Activated CD4-positive, alpha-beta T cell treated with anti-CD3 and anti-CD28 coated beads for 36 hours (primary cell): ENCODE measurements around the gene SYNE1. TPM values are rescaled to one million over a fixed set of nuclear protein-coding genes. Genes with fewer than 3 reads are reported as not detected.

Source experiments
- ATAC-seq: fragments of 200-7000 bp; cut with Tn5 transposase; one replicate; pipeline ENCODE4 v1.10.0; 2021; ENCODE audit warnings: mild to moderate bottlenecking, moderate library complexity
- CTCF ChIA-PET: fragments of 350-600 bp; sonication (Branson Sonifier 250); formaldehyde crosslinking; loops from one replicate; lab custom pipeline; 2021; ENCODE audit warnings: antibody characterized with exemption; lab: Charles Lee
- POLR2A ChIA-PET: fragments of 350-600 bp; sonication (Branson Sonifier 250); formaldehyde crosslinking; loops from one replicate; lab custom pipeline; 2021; ENCODE audit warnings: antibody characterized with exemption, inconsistent platforms; lab: Charles Lee
- DNase-seq: peaks from one replicate; pipeline ENCODE4 v3.0.0-alpha.2; 2020
- H3K27ac Mint-ChIP-seq: one replicate; pipeline ENCODE4 v1.8.0; 2021; ENCODE audit warnings: mixed read lengths
- H3K27me3 Mint-ChIP-seq: one replicate; pipeline ENCODE4 v1.8.0; 2021; ENCODE audit warnings: mixed read lengths
- H3K36me3 Mint-ChIP-seq: one replicate; pipeline ENCODE4 v1.8.0; 2021; ENCODE audit warnings: low read depth, mixed read lengths
- H3K4me1 Mint-ChIP-seq: one replicate; pipeline ENCODE4 v1.8.0; 2021; ENCODE audit warnings: mixed read lengths
- H3K4me3 Mint-ChIP-seq: one replicate; pipeline ENCODE4 v1.8.0; 2021; ENCODE audit warnings: mild to moderate bottlenecking, moderate library complexity, mixed read lengths
- H3K9me3 Mint-ChIP-seq: one replicate; pipeline ENCODE4 v1.8.0; 2021; ENCODE audit warnings: low read depth, mixed read lengths
- intact Hi-C, 2 experiments: fragments of 100-400 bp; cut with DNase I in 1 of 2; cut with micrococcal nuclease in 1 of 2; formaldehyde crosslinking; loops; one replicate each; pipeline versions ENCODE4 v1.14.2 to v1.15.1; 2022 to 2024; cut with DNase I, micrococcal nuclease
- total RNA-seq, 2 experiments: library from RNA; stranded (reverse); gene quantifications; one replicate each; pipeline ENCODE4 v1.2.3, GENCODE V29; 2021

Gene SYNE1
- total RNA-seq, 2 experiments from 2014 or later, result 20.8 to 21.9 TPM

GRCh38 chr6:152360034-152360433 is 277.1 kb downstream of the SYNE1 start:
- no peaks in the 10 kb centered on the region for H3K36me3 Mint-ChIP-seq
- H3K9me3 Mint-ChIP-seq, result no peaks in the 10 kb centered on the region
- peaks cover 4% of the 10 kb centered on the region for H3K27me3 Mint-ChIP-seq
- H3K4me1 Mint-ChIP-seq, result peaks cover 2% of the 10 kb centered on the region
- ChIA-PET CTCF (interaction anchor here (0.8 kb wide), 1 partner anchor 437 kb away, joined by 3 read pairs; no protein-coding TSS in a partner anchor), POLR2A (no interaction called here)
- no peak for ATAC-seq
- intact Hi-C loops, result no loop called here
- DNase-seq, result no peak
- H3K4me3 Mint-ChIP-seq, result no peak overlapping the region
- no peak overlapping the region for H3K27ac Mint-ChIP-seq

- POLR2A ChIA-PET, result no interaction called here
- ATAC-seq (peak; percentile 69), DNase-seq (no peak)
- CTCF ChIA-PET, result interaction anchor here (0.8 to 1.0 kb wide), 3 partner anchors 18 to 704 kb away, joined by 3 to 7 read pairs (median 4); no protein-coding TSS in a partner anchor
- Mint-ChIP-seq H3K36me3 (no peaks in the 10 kb centered on the region), H3K27ac (no peak overlapping the region), H3K27me3 (no peaks in the 10 kb centered on the region), H3K9me3 (no peaks in the 10 kb centered on the region), H3K4me1 (peaks cover 2% of the 10 kb centered on the region), H3K4me3 (no peak overlapping the region)
- intact Hi-C loops, result loop anchor here in 1 of 2 experiments (5.0 kb wide), 2 partner anchors 589 to 679 kb away; no protein-coding TSS in a partner anchor
These were observed 280.5 kb downstream of the SYNE1 start for GRCh38 chr6:152356662-152357061.

GRCh38 chr6:152356016-152356415 is 281.1 kb downstream of the SYNE1 start:
- DNase-seq, result no peak
- ChIA-PET CTCF (no interaction called here), POLR2A (no interaction called here)
- H3K27me3 Mint-ChIP-seq, result no peaks in the 10 kb centered on the region
- H3K9me3 Mint-ChIP-seq, result no peaks in the 10 kb centered on the region
- H3K4me1 Mint-ChIP-seq, result peaks cover 2% of the 10 kb centered on the region
- no peaks in the 10 kb centered on the region for H3K36me3 Mint-ChIP-seq
- no peak overlapping the region for H3K4me3 Mint-ChIP-seq
- no peak for ATAC-seq
- no peak overlapping the region for H3K27ac Mint-ChIP-seq
- intact Hi-C loops, result loop anchor here in 1 of 2 experiments (5.0 kb wide), 2 partner anchors 589 to 679 kb away; no protein-coding TSS in a partner anchor

GRCh38 chr6:152355166-152355565 is 282.0 kb downstream of the SYNE1 start:
- intact Hi-C loops, result loop anchor here in 1 of 2 experiments (5.0 kb wide), 2 partner anchors 588 to 678 kb away; no protein-coding TSS in a partner anchor
- ATAC-seq (no peak), DNase-seq (no peak)
- H3K27ac Mint-ChIP-seq, result no peak overlapping the region
- peaks cover 2% of the 10 kb centered on the region for H3K4me1 Mint-ChIP-seq
- ChIA-PET POLR2A (no interaction called here), CTCF (interaction anchor here (3.0 kb wide), 1 partner anchor 17 kb away, joined by 11 read pairs; no protein-coding TSS in a partner anchor)
- no peaks in the 10 kb centered on the region for H3K27me3 Mint-ChIP-seq
- no peaks in the 10 kb centered on the region for H3K36me3 Mint-ChIP-seq
- H3K4me3 Mint-ChIP-seq, result no peak overlapping the region
- no peaks in the 10 kb centered on the region for H3K9me3 Mint-ChIP-seq

GRCh38 chr6:152353440-152353839 is 283.7 kb downstream of the SYNE1 start:
- intact Hi-C loops, result no loop called here
- ChIA-PET POLR2A (no interaction called here), CTCF (interaction anchor here (3.0 kb wide), 1 partner anchor 15 kb away, joined by 11 read pairs; no protein-coding TSS in a partner anchor)
- H3K27me3 Mint-ChIP-seq, result no peaks in the 10 kb centered on the region
- no peaks in the 10 kb centered on the region for H3K36me3 Mint-ChIP-seq
- H3K9me3 Mint-ChIP-seq, result no peaks in the 10 kb centered on the region
- peaks cover 2% of the 10 kb centered on the region for H3K4me1 Mint-ChIP-seq
- H3K27ac Mint-ChIP-seq, result no peak overlapping the region
- no peak for ATAC-seq
- H3K4me3 Mint-ChIP-seq, result no peak overlapping the region
- no peak for DNase-seq

- H3K4me1 Mint-ChIP-seq, result peaks cover 2% of the 10 kb centered on the region
- ChIA-PET POLR2A (no interaction called here), CTCF (interaction anchor here (1.0 to 2.1 kb wide), 2 partner anchors 13 to 34 kb away, joined by 3 to 12 read pairs; no protein-coding TSS in a partner anchor)
- intact Hi-C loops, result no loop called here
- no peak overlapping the region for H3K27ac Mint-ChIP-seq
- ATAC-seq (no peak), DNase-seq (no peak)
- H3K27me3 Mint-ChIP-seq, result peaks cover 2% of the 10 kb centered on the region
- H3K4me3 Mint-ChIP-seq, result no peak overlapping the region
- no peaks in the 10 kb centered on the region for H3K9me3 Mint-ChIP-seq
- H3K36me3 Mint-ChIP-seq, result no peaks in the 10 kb centered on the region
These were observed 285.4 kb downstream of the SYNE1 start for GRCh38 chr6:152351742-152352141.

- POLR2A ChIA-PET, result no interaction called here
- ATAC-seq, result no peak
These were observed 286.1 kb downstream of the SYNE1 start for GRCh38 chr6:152351110-152351509.

GRCh38 chr6:152348116-152348515 is 289.0 kb downstream of the SYNE1 start:
- no peaks in the 10 kb centered on the region for H3K9me3 Mint-ChIP-seq
- H3K36me3 Mint-ChIP-seq, result no peaks in the 10 kb centered on the region
- intact Hi-C loops, result no loop called here
- DNase-seq (no peak), ATAC-seq (no peak)
- no peak overlapping the region for H3K4me3 Mint-ChIP-seq
- H3K27me3 Mint-ChIP-seq, result peaks cover 2% of the 10 kb centered on the region
- H3K27ac Mint-ChIP-seq, result no peak overlapping the region
- H3K4me1 Mint-ChIP-seq, result no peaks in the 10 kb centered on the region
- POLR2A ChIA-PET, result no interaction called here
- CTCF ChIA-PET, result no interaction called here

More at GRCh38 chr6:152351110-152351509, 286.1 kb downstream of the SYNE1 start:
- intact Hi-C loops, result no loop called here
- no peak for DNase-seq
- no peaks in the 10 kb centered on the region for H3K4me1 Mint-ChIP-seq
- H3K36me3 Mint-ChIP-seq, result no peaks in the 10 kb centered on the region
- H3K9me3 Mint-ChIP-seq, result no peaks in the 10 kb centered on the region
- CTCF ChIA-PET, result interaction anchor here (1.0 to 2.1 kb wide), 3 partner anchors 13 to 43 kb away, joined by 3 to 12 read pairs (median 3); no protein-coding TSS in a partner anchor
- H3K27ac Mint-ChIP-seq, result no peak overlapping the region
- H3K27me3 Mint-ChIP-seq, result peaks cover 2% of the 10 kb centered on the region
- H3K4me3 Mint-ChIP-seq, result no peak overlapping the region

GRCh38 chr6:152343735-152344360 is 293.3 kb downstream of the SYNE1 start:
- ChIA-PET CTCF (no interaction called here), POLR2A (no interaction called here)
- Mint-ChIP-seq H3K27ac (no peak overlapping the region), H3K4me1 (no peaks in the 10 kb centered on the region), H3K4me3 (no peak overlapping the region), H3K27me3 (peaks cover 2% of the 10 kb centered on the region), H3K9me3 (no peaks in the 10 kb centered on the region), H3K36me3 (no peaks in the 10 kb centered on the region)
- intact Hi-C loops, result no loop called here
- no peak for ATAC-seq
- DNase-seq, result no peak

- DNase-seq, result no peak
- intact Hi-C loops, result no loop called here
- no peaks in the 10 kb centered on the region for H3K9me3 Mint-ChIP-seq
- peaks cover 2% of the 10 kb centered on the region for H3K4me1 Mint-ChIP-seq
- no peaks in the 10 kb centered on the region for H3K27me3 Mint-ChIP-seq
- CTCF ChIA-PET, result no interaction called here
- no peak overlapping the region for H3K4me3 Mint-ChIP-seq
- H3K27ac Mint-ChIP-seq, result no peak overlapping the region
- no peaks in the 10 kb centered on the region for H3K36me3 Mint-ChIP-seq
- POLR2A ChIA-PET, result no interaction called here
- ATAC-seq, result no peak
These were observed 295.6 kb downstream of the SYNE1 start for GRCh38 chr6:152341596-152341995.

GRCh38 chr6:152338335-152339125 is 298.6 kb downstream of the SYNE1 start:
- H3K4me3 Mint-ChIP-seq, result no peak overlapping the region
- intact Hi-C loops, result loop anchor here (1.0 kb wide), 1 partner anchor 36 kb away; no protein-coding TSS in a partner anchor
- no peak overlapping the region for H3K27ac Mint-ChIP-seq
- no peaks in the 10 kb centered on the region for H3K36me3 Mint-ChIP-seq
- H3K27me3 Mint-ChIP-seq, result no peaks in the 10 kb centered on the region
- no peaks in the 10 kb centered on the region for H3K9me3 Mint-ChIP-seq
- ChIA-PET CTCF (interaction anchor here (0.6 to 4.2 kb wide), 30 partner anchors 8 to 1760 kb away, joined by 3 to 29 read pairs (median 3); no protein-coding TSS in a partner anchor), POLR2A (no interaction called here)
- H3K4me1 Mint-ChIP-seq, result peaks cover 2% of the 10 kb centered on the region
- ATAC-seq, result peak; percentile 69
- peak; percentile 70 for DNase-seq
